NB4 (cell line): ENCODE measurements around the gene CADM1.

ENCODE experiments used
- CTCF ChIP-seq: IDR thresholded peaks from one replicate; pipeline ENCODE4 v1.5.1; 2012; ENCODE audit warnings: low read depth, low read length
- POLR2A ChIP-seq: IDR thresholded peaks from 2 replicates; pipeline ENCODE4 v1.6.1; 2011; ENCODE audit warnings: mild to moderate bottlenecking; ENCODE audit not compliant: insufficient read length; ENCODE audit errors: extremely low read depth

DNA sequence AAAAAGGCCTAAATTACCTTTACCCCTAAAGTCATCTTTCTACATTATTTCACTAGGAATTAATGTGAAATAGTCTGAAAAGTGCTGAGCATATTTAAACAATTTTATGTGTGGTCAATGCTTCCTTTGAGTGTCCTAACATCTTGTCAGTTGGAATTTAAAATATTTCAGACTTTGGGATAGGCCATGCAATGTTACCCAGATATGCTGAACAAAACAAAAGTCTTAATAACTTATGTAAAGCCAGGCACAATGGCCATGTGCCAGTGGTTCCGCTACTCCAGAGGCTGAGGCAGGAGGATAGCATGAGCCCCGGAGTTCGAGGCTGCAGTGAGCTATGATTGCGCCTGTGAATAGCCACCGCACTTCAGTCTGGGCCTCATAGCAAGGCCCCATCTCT, 137.4 kb downstream of the CADM1 start:
- no peak for TF ChIP-seq POLR2A
- no peak for TF ChIP-seq CTCF
